Measurements from ENCODE around the gene JAGN1. TPM values are rescaled to one million over a fixed set of nuclear protein-coding genes. Genes with fewer than 3 reads are reported as not detected.

The JAGN1 gene
- total and polyA plus RNA-seq, 2 of the 8 experiments (the other 6 are each of a cell fraction or from before 2014, with no cell fraction given), result 26.9 to 51.6 TPM

DNA sequence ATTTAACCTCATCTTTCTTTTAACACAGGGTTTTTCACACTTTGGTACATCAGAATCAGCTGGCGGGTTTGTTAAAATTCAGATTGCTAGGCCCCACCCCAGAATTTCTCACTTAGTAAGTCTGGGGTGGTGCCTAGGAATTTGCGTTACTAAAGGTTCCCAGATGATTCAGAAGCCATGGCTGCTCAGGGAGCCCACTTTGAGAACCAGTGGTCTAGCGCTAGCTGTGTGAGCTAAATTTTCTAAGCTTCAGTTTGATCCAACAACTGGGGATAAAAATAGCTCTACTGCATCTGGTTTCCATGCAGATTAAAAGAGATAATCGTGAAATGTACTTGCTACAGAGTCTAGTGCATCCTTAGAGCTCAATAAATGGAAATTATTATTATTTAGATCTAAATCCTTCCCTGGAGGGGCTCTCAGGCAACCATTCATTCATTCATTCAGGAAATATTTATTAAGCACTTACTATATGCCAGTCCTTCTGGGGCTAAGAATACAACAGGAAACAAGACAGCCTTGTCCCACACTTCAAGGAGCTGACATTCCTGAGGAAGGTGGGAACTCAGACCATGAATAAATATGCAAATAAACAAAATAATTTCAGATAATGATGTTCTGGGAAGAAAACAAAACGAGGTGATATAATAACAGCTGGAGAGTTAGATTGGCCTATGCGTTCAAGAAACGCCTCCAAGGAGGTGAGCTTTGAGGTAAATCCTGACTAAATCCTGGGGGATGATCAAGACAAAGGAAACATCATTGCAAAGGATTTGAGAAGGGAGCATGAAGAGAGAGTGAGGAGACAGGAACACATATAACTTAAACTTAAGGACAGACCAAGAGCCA lies 6.5 kb upstream of the JAGN1 start (continued):
- TF ChIP-seq HDAC2 (IDR thresholded peaks at IDR 0.05; ENCODE audit: borderline replicate concordance in 1 of 2, low read depth in 2 of 2, low read length in 2 of 2) (no peak), SIRT6 (IDR thresholded peaks at IDR 0.05; ENCODE audit: low read length) (no peak), RAD21 (IDR thresholded peaks at IDR 0.05 in 1 of 2, conservative IDR thresholded peaks at IDR 0.05 in 1 of 2; ENCODE audit: low read depth in 2 of 2, low read length in 2 of 2) (no peak), SUZ12 (IDR thresholded peaks at IDR 0.05; ENCODE audit: low read length) (no peak), TBP (IDR thresholded peaks at IDR 0.05; ENCODE audit: low read depth, low read length) (no peak), SP1 (IDR thresholded peaks at IDR 0.05; ENCODE audit: low read depth, low read length) (no peak)
